ENCODE data around the gene LZTFL1. TPM values are rescaled to one million over a fixed set of nuclear protein-coding genes. Genes with fewer than 3 reads are reported as not detected.
A peak's percentile ranks its signal among the peaks of the same experiment; 100 is the strongest.

The LZTFL1 gene
- total and polyA plus RNA-seq, 3 experiments from 2014 or later = 8.9 to 11.4 (median 9.0) TPM

DNA sequence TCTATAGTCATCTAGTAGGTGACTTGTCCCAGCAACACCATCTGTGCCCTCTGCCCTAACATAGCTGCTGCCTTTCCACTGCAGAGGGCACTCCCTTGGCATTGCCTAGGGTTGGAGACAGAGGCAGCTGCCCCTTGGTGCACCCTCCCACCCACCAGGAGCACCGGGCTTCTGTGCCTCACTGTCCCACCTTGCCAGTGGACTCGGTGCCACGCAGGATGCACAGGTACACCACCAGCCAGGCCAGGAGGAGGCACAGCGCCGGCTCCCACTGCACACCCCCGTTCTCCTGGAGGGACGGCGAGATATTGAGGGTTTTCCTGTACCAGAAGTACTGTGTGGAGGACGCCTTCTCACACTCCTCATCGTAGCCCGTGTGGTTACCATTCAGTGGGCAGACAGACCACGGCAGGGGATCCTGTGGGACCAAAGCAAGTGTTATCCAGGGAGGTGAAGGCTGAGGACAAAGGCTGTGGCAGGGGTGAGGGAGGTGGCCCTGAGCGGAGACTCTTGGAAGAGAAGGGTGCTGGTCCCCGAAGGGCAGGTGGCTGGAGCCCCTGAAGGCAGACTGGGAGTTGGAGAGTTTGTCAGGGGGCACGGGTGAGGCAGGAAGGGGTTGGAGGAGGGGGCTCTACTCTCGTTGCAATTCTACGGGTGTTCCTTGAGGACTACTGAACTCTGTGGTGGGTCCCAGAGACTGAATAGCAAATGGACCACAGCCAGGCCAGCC is 66.2 kb downstream of the LZTFL1 start:
- H3K27me3 ChIP-seq (ENCODE audit: insufficient read depth, low read length, poor library complexity, severe bottlenecking) = peaks cover 4% of the 10 kb centered on the region
- no peak overlapping the region for H3K4me3 Mint-ChIP-seq
- H3K27me3 Mint-ChIP-seq = peaks cover 4 to 5% of the 10 kb centered on the region in 2 donors
- no peaks in the 10 kb centered on the region for H3K36me3 ChIP-seq (ENCODE audit: insufficient read depth, low read length)
- DNase-seq = no peak
- peaks cover 6 to 17% (median 16%) of the 10 kb centered on the region in 3 donors for H3K4me1 Mint-ChIP-seq
- H3K9me3 ChIP-seq (ENCODE audit: low read length) = no peaks in the 10 kb centered on the region
- H3K9me3 Mint-ChIP-seq = no peaks in the 10 kb centered on the region
- H3K4me3 ChIP-seq (ENCODE audit: low read length) = no peak overlapping the region
- no peaks in the 10 kb centered on the region for H3K36me3 Mint-ChIP-seq
- H3K4me1 ChIP-seq (ENCODE audit: insufficient read depth, low read length) = no peaks in the 10 kb centered on the region
- H3K27ac Mint-ChIP-seq = no peak overlapping the region
- no peak overlapping the region for H3K27ac ChIP-seq (ENCODE audit: low read depth, low read length)
- ChIA-PET CTCF (interaction anchor here (1.4 kb wide), 1 partner anchor 14 kb away, joined by 6 read pairs; no protein-coding TSS in a partner anchor), POLR2A (no interaction called here)

GRCh38 chr3:45774581-45775521 is 67.1 kb downstream of the LZTFL1 start:
- ChIA-PET POLR2A (interaction anchor here (0.6 kb wide), 1 partner anchor 51 kb away, joined by 3 read pairs; no protein-coding TSS in a partner anchor), CTCF (no interaction called here)
- no peaks in the 10 kb centered on the region for H3K36me3 Mint-ChIP-seq
- Histone ChIP-seq H3K27me3 (ENCODE audit: insufficient read depth, low read length, poor library complexity, severe bottlenecking) (peaks cover 4% of the 10 kb centered on the region), H3K4me3 (ENCODE audit: low read length) (no peak overlapping the region), H3K27ac (ENCODE audit: low read depth, low read length) (no peak overlapping the region), H3K36me3 (ENCODE audit: insufficient read depth, low read length) (no peaks in the 10 kb centered on the region), H3K9me3 (ENCODE audit: low read length) (no peaks in the 10 kb centered on the region), H3K4me1 (ENCODE audit: insufficient read depth, low read length) (no peaks in the 10 kb centered on the region)
- peaks cover 6 to 17% (median 16%) of the 10 kb centered on the region in 3 donors for H3K4me1 Mint-ChIP-seq
- H3K9me3 Mint-ChIP-seq = no peaks in the 10 kb centered on the region
- no peak overlapping the region for H3K4me3 Mint-ChIP-seq
- peaks cover 4 to 5% of the 10 kb centered on the region in 2 donors for H3K27me3 Mint-ChIP-seq
- no peak overlapping the region for H3K27ac Mint-ChIP-seq
- DNase-seq = no peak

DNA sequence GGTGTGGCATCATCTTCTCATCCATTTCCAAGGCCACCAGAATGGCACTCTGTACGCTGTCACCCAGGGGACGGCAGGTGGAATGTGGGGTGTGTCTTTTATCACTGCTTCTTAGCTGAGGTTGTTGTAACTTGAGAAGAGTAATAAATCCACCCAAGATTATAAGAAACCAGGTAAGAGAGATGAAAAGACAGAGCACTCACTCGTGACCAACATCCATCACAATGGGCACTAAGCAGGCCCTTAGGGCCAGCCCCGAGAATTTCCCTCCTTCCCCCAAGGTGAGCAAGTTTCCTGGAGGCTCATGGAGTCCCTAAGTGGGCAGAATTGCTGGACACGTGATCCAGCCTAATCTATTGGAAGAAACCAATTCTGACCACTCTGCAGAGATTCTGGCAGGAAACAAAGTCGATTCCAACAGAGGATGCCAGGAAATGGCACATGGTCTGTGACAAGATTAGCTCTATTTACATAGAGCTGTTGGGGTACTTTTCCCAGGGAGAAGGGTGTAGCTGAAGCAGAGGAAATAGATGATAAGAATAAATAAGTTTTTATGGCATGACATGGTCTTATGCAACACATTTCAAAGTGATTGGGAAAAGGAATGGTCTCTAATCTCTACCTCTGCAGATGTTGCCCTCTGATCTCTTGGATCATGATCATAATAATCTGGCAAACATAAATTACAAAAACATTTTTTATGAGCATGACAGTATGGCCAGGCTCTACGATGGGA is 68.0 kb downstream of the LZTFL1 start:
- DNase-seq = no peak
- H3K4me3 Mint-ChIP-seq = no peak overlapping the region
- H3K4me1 Mint-ChIP-seq = peaks cover 6 to 17% (median 16%) of the 10 kb centered on the region in 3 donors
- Histone ChIP-seq H3K27me3 (ENCODE audit: insufficient read depth, low read length, poor library complexity, severe bottlenecking) (peaks cover 4% of the 10 kb centered on the region), H3K27ac (ENCODE audit: low read depth, low read length) (no peak overlapping the region), H3K9me3 (ENCODE audit: low read length) (no peaks in the 10 kb centered on the region), H3K4me3 (ENCODE audit: low read length) (no peak overlapping the region), H3K4me1 (ENCODE audit: insufficient read depth, low read length) (no peaks in the 10 kb centered on the region), H3K36me3 (ENCODE audit: insufficient read depth, low read length) (no peaks in the 10 kb centered on the region)
- H3K9me3 Mint-ChIP-seq = no peaks in the 10 kb centered on the region
- H3K36me3 Mint-ChIP-seq = no peaks in the 10 kb centered on the region
- H3K27ac Mint-ChIP-seq = peak overlapping the region in 1 of 8 donors; percentile 54
- ChIA-PET CTCF (no interaction called here), POLR2A (interaction anchor here (0.6 kb wide), 1 partner anchor 52 kb away, joined by 3 read pairs; no protein-coding TSS in a partner anchor)
- H3K27me3 Mint-ChIP-seq = peaks cover 4 to 5% of the 10 kb centered on the region in 2 donors

Other genes starting within 250 kb of the LZTFL1 start
- gene LIMD1, start 247.4 kb downstream of the LZTFL1 start, total RNA-seq = 10 to 100 TPM; 27.0 to 27.2 TPM
- 5.8 TPM for gene LIMD1, start 247.4 kb downstream of the LZTFL1 start, polyA plus RNA-seq
- gene SACM1L, start 152.7 kb downstream of the LZTFL1 start, total RNA-seq = 10 to 100 TPM; 78.7 to 79.1 TPM
- gene SACM1L, start 152.7 kb downstream of the LZTFL1 start, polyA plus RNA-seq = 41.0 TPM
- gene SLC6A20, start 45.6 kb downstream of the LZTFL1 start, total RNA-seq = not detected
- not detected for gene SLC6A20, start 45.6 kb downstream of the LZTFL1 start, polyA plus RNA-seq
- gene CCR9, start 44.4 kb upstream of the LZTFL1 start, total RNA-seq = 1 to 10 TPM; 7.3 to 8.3 TPM
- gene CCR9, start 44.4 kb upstream of the LZTFL1 start, polyA plus RNA-seq = 1.4 TPM
- gene CXCR6, start 101.3 kb upstream of the LZTFL1 start, total RNA-seq = 1 to 10 TPM; 5.8 to 5.9 TPM
- gene CXCR6, start 101.3 kb upstream of the LZTFL1 start, polyA plus RNA-seq = 70.8 TPM
- gene FYCO1, start 153.7 kb upstream of the LZTFL1 start, total RNA-seq = 10 to 100 TPM; 13.4 to 13.7 TPM
- gene FYCO1, start 153.7 kb upstream of the LZTFL1 start, polyA plus RNA-seq = 11.0 TPM
- not detected for gene XCR1, start 185.4 kb upstream of the LZTFL1 start, total RNA-seq
- not detected for gene XCR1, start 185.4 kb upstream of the LZTFL1 start, polyA plus RNA-seq